K562 (cell line): ENCODE measurements around the gene PLEKHF1. TPM values are rescaled to one million over a fixed set of nuclear protein-coding genes. Genes with fewer than 3 reads are reported as not detected.

Experiments
- ATAC-seq: fragments of 200-7000 bp; cut with Tn5 transposase; 3 replicates; pipeline ENCODE4 v1.9.1; 2020; ENCODE audit warnings: moderate library complexity
- BruUV-seq: library from RNA; stranded (reverse); fragments of 400-500 nt; replicated peaks from 2 replicates; lab custom pipeline; 2021; lab: Mats Ljungman, UMichigan
- CTCF ChIA-PET: fragments of 300-600 bp; formaldehyde crosslinking; extraction: SDS; loops from one replicate; lab custom pipeline; 2021; ENCODE audit warnings: low intra/inter-chr PET ratio; lab: Yijun Ruan, JAX
- POLR2A ChIA-PET: fragments of 300-600, 350-650 bp; sonication (Branson Sonifier 250); formaldehyde crosslinking; extraction: SDS; loops from one replicate; lab custom pipeline; 2021; ENCODE audit warnings: antibody characterized with exemption, inconsistent platforms; lab: Yijun Ruan, JAX
- DNase-seq, 4 experiments: peaks; one replicate each; pipeline versions ENCODE4 v3.0.0 to v3.0.0-alpha.2; 2011 to 2018; ENCODE audit warnings: low spot score in 3 of 4, mixed read lengths in 3 of 4; ENCODE audit errors: extremely low read depth in 1 of 4
- FAIRE-seq: peaks from 2 replicates; lab custom pipeline; 2011; peaks lifted over from hg19 to GRCh38; lab: Jason Lieb, UNC
- H2AFZ ChIP-seq: 2 replicates; pipeline ENCODE4 v1.6.0; 2011; ENCODE audit warnings: low read depth, low read length, control low read depth, inconsistent platforms
- H3K27ac ChIP-seq: fragments of 200-600 bp; 3 replicates; pipeline ENCODE4 v1.8.0; 2011; ENCODE audit warnings: low read depth, mild to moderate bottlenecking, control low read depth, inconsistent platforms, low read length, moderate library complexity, mixed read lengths; ENCODE audit errors: extremely low read depth
- H3K27me3 ChIP-seq, 2 experiments: fragments of 300-600 bp in 1 of 2; 2 replicates in 1 of 2; 3 replicates in 1 of 2; pipeline versions ENCODE4 v1.6.0 to v1.8.0; 2011; ENCODE audit warnings: inconsistent platforms in 2 of 2, low read length in 2 of 2, mild to moderate bottlenecking in 1 of 2, mixed read lengths in 1 of 2, moderate library complexity in 1 of 2; ENCODE audit not compliant: control insufficient read depth in 2 of 2, insufficient read depth in 2 of 2
- H3K36me3 ChIP-seq: fragments of 300-600 bp; 3 replicates; pipeline ENCODE4 v1.8.0; 2011; ENCODE audit warnings: mild to moderate bottlenecking, low read length, inconsistent platforms; ENCODE audit not compliant: control insufficient read depth, insufficient read depth
- H3K4me1 ChIP-seq, 2 experiments: fragments of 200-600 bp in 1 of 2; replicated peaks in 1 of 2; 2 replicates in 1 of 2; 3 replicates in 1 of 2; pipeline versions ENCODE4 v1.5.1 to v1.8.0; 2011; ENCODE audit warnings: inconsistent platforms in 2 of 2, low read length in 2 of 2, mild to moderate bottlenecking in 1 of 2, mixed read lengths in 1 of 2, moderate library complexity in 1 of 2; ENCODE audit not compliant: control insufficient read depth in 2 of 2, insufficient read depth in 2 of 2
- H3K4me2 ChIP-seq: 2 replicates; pipeline ENCODE4 v1.6.1; 2011; ENCODE audit warnings: low read length, control low read depth, inconsistent platforms, mixed read lengths; ENCODE audit not compliant: insufficient read depth
- H3K4me3 ChIP-seq: fragments of 200-600 bp; sonication (generic), shearing (Covaris generic); 2 replicates; pipeline ENCODE4 v1.5.1; 2016; ENCODE audit warnings: control low read depth, inconsistent platforms
- H3K79me2 ChIP-seq: fragments of 200-600 bp; 3 replicates; pipeline ENCODE4 v1.8.0; 2011; ENCODE audit warnings: low read length, inconsistent platforms; ENCODE audit not compliant: control insufficient read depth, insufficient read depth
- H3K9ac ChIP-seq, 2 experiments: 2 replicates each; pipeline versions ENCODE4 v1.6.0 to v1.6.1; 2011; ENCODE audit warnings: low read depth in 2 of 2, low read length in 2 of 2, control low read depth in 1 of 2, inconsistent platforms in 1 of 2, mild to moderate bottlenecking in 1 of 2, mixed read lengths in 1 of 2; ENCODE audit not compliant: insufficient read depth in 1 of 2
- H3K9me1 ChIP-seq: one replicate; pipeline ENCODE4 v1.6.0; 2011; ENCODE audit warnings: inconsistent platforms, mild to moderate bottlenecking, low read length, moderate library complexity; ENCODE audit not compliant: control insufficient read depth, insufficient read depth
- H3K9me3 ChIP-seq: replicated peaks from 2 replicates; pipeline ENCODE4 v1.5.1; 2011; ENCODE audit warnings: low read depth, low read length, inconsistent platforms; ENCODE audit not compliant: control insufficient read depth, insufficient read depth
- H4K20me1 ChIP-seq: replicated peaks from 2 replicates; pipeline ENCODE4 v1.6.1; 2011; ENCODE audit warnings: low read length, inconsistent platforms, mixed read lengths; ENCODE audit not compliant: control insufficient read depth, insufficient read depth
- NFIX ChIP-seq: fragments of 250-450 bp; sonication (Bioruptor Pico); IDR thresholded peaks from 2 replicates; pipeline ENCODE4 v1.4.0; 2020; ENCODE audit warnings: low read depth, mild to moderate bottlenecking, moderate library complexity
- POLR2G ChIP-seq: fragments of 200-400 bp; formaldehyde crosslinking; IDR thresholded peaks from 2 replicates; pipeline ENCODE4 v1.6.1; 2017; ENCODE audit warnings: low read depth, mild to moderate bottlenecking, antibody characterized with exemption, low read length, moderate library complexity
- ZKSCAN8 ChIP-seq: fragments of 200-800 bp; sonication (Bioruptor generic); IDR thresholded peaks from 2 replicates; pipeline ENCODE4 v1.6.1; 2016; ENCODE audit warnings: missing genetic modification characterization, missing compliant biosample characterization
- WGBS: fragments of 100-300 bp; shearing (Covaris generic); methylation state at CpG from one replicate; pipeline ENCODE4 v1.1.6; 2016; ENCODE audit warnings: low coverage, mixed read lengths; ENCODE audit not compliant: insufficient coverage; ENCODE audit errors: missing lambda C conversion rate; 5-methylcytosine and 5-hydroxymethylcytosine counted together
- in situ Hi-C: fragments of 300-500 bp; cut with MboI; formaldehyde crosslinking; loops from 4 replicates; pipeline ENCODE4 v1.15.0; 2018; ENCODE audit warnings: inconsistent platforms, mixed read lengths
- intact Hi-C: fragments of 100-400 bp; cut with micrococcal nuclease; formaldehyde crosslinking; loops from 2 replicates; pipeline ENCODE4 v1.14.2; 2022
- polyA plus RNA-seq, 8 experiments: library from polyadenylated mRNA; depleted of rRNA in 4 of 8; stranded (reverse) in 5 of 8; unstranded in 3 of 8; fragments of >200 nt; fragmentation: Nextera tagmentation in 2 of 8; fragmentation: Illumina TruSeq in 1 of 8; extraction: Ambion mirVana in 2 of 8; extraction: Trizol in 1 of 8; gene quantifications; 2 replicates each; pipeline versions ENCODE4 v1.2.1 to v1.2.3, GENCODE V29; 2011 to 2014; ENCODE audit warnings: inconsistent platforms in 1 of 8, missing spikeins in 1 of 8
- total RNA-seq, 7 experiments: library from RNA; depleted of rRNA in 6 of 7; stranded (reverse); fragments of >200 nt in 6 of 7; fragmentation: Illumina TruSeq in 2 of 7; extraction: Trizol in 2 of 7; gene quantifications; 2 replicates each; pipeline versions ENCODE4 v1.2.1 to v1.2.3, GENCODE V29; 2011 to 2021; ENCODE audit warnings: low replicate concordance in 1 of 7
- TF ChIP-seq, protein P1 (sequence below): fragments of 450-650 bp; conservative IDR thresholded peaks from 2 replicates; pipeline ENCODE4 v1.6.1; 2016; ENCODE audit warnings: missing genetic modification characterization, low read depth, mild to moderate bottlenecking, missing compliant biosample characterization, moderate library complexity

Gene PLEKHF1
- total and polyA plus RNA-seq, 9 of the 15 experiments (the other 6 are each of a cell fraction or from before 2014, with no cell fraction given) = 0.07 to 13.4 (median 3.9) TPM; not detected in 1

DNA sequence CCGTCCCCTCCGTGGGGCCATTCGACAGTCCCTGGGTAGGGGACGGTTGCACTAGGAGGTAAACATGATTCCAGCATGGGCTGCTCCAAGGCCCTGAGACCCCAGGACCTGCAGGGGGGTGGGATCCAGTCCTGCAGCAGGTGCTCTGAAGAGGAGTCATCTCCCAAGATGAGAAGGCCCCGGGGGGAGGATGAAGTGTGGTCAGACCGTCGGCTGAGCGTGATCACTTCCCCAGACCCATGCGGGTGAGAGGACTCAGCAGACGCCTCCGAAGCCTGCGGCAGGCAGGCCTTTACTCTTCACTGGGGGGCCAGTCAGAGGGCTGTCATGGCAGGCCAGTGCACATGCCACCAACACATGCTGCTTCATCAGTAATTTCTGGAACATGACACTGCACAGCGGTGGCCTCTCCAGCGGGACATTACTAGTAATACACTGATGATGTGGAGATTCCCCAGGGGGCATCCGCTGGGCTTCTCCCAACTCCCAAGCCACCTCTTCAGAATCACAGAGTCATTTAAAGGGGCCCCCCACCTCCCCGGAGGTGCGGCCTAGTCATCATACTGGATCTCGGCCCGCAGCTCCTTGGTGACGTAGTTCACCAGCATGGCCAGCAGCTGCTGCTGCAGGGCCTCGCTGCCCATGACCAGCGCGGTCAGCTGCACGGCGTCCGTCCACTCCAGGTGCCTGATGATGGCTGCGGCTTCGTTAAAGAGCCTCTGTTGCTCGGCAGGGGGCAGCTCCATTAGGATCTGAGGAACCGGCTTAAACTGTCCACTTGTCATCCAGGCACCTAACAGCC is 37.1 kb downstream of the PLEKHF1 start:
- H3K79me2 ChIP-seq = no peaks in the 10 kb centered on the region
- ChIA-PET CTCF (no interaction called here), POLR2A (interaction anchor here (1.4 kb wide), 1 partner anchor 11 kb away, joined by 3 read pairs; no protein-coding TSS in a partner anchor)
- DNase-seq (no peak), ATAC-seq (no peak; the same call in 2 of the 3 replicates), FAIRE-seq (no peak)
- H3K36me3 ChIP-seq = peaks cover 9% of the 10 kb centered on the region; the same call in 2 of the 3 replicates
- no peaks in the 10 kb centered on the region for H3K9me1 ChIP-seq
- intact Hi-C loops (no loop called here), in situ Hi-C loops (no loop called here)
- H4K20me1 ChIP-seq = no peaks in the 10 kb centered on the region
- TF ChIP-seq, protein P1, sequence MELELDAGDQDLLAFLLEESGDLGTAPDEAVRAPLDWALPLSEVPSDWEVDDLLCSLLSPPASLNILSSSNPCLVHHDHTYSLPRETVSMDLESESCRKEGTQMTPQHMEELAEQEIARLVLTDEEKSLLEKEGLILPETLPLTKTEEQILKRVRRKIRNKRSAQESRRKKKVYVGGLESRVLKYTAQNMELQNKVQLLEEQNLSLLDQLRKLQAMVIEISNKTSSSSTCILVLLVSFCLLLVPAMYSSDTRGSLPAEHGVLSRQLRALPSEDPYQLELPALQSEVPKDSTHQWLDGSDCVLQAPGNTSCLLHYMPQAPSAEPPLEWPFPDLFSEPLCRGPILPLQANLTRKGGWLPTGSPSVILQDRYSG (tag) = no peak
- TF ChIP-seq NFIX (CRISPR knock-in tag) = no peak
- TF ChIP-seq ZKSCAN8 (CRISPR knock-in tag) = no peak
- peak; percentile 18; the same call in 1 of the 2 replicates for TF ChIP-seq POLR2G
- H3K27me3 ChIP-seq = no peaks in the 10 kb centered on the region
- peaks cover 0 to 11% of the 10 kb centered on the region in 2 experiments; a peak in 2 of 5 replicates for H3K4me1 ChIP-seq
- H3K9me3 ChIP-seq = no peaks in the 10 kb centered on the region
- H3K4me3 ChIP-seq = no peak overlapping the region
- no TSS peak for BruUV-seq
- no peak overlapping the region for H3K4me2 ChIP-seq
- H3K9ac ChIP-seq = no peak overlapping the region
- no peak overlapping the region for H2AFZ ChIP-seq
- 87% methylated on average over 28 of the region's 30 CpGs for whole genome bisulfite sequencing
- no peak overlapping the region for H3K27ac ChIP-seq
